ENCODE data around the gene AFAP1L1.

The AFAP1L1 gene

GRCh38 chr5:149323621-149324205 lies 52.1 kb downstream of the AFAP1L1 start:
- Histone ChIP-seq H3K4me2 (no peak overlapping the region), H3K36me3 (peaks cover 5% of the 10 kb centered on the region), H3K4me1 (no peaks in the 10 kb centered on the region), H3K27me3 (no peaks in the 10 kb centered on the region), H3K4me3 (no peak overlapping the region), H3K9me3 (no peaks in the 10 kb centered on the region), H4K20me1 (no peaks in the 10 kb centered on the region), H3K27ac (no peak overlapping the region), H3K9ac (no peak overlapping the region)
- TF ChIP-seq Cebpa-rat (IDR thresholded peaks at IDR 0.05) = no peak

- Histone ChIP-seq H4K20me1 (no peaks in the 10 kb centered on the region), H3K4me2 (no peak overlapping the region), H3K9ac (no peak overlapping the region), H3K4me3 (no peak overlapping the region), H3K27ac (no peak overlapping the region), H3K4me1 (no peaks in the 10 kb centered on the region), H3K27me3 (no peaks in the 10 kb centered on the region), H3K9me3 (no peaks in the 10 kb centered on the region), H3K36me3 (peaks cover 5% of the 10 kb centered on the region)
- TF ChIP-seq Cebpa-rat (IDR thresholded peaks at IDR 0.05) = no peak
Observed at GRCh38 chr5:149324641-149325040, 53.0 kb downstream of the AFAP1L1 start.

- Histone ChIP-seq H3K4me1 (no peaks in the 10 kb centered on the region), H3K9me3 (no peaks in the 10 kb centered on the region), H3K4me2 (no peak overlapping the region), H3K9ac (no peak overlapping the region), H3K4me3 (no peak overlapping the region), H3K27ac (no peak overlapping the region), H4K20me1 (no peaks in the 10 kb centered on the region), H3K27me3 (no peaks in the 10 kb centered on the region), H3K36me3 (peaks cover 5% of the 10 kb centered on the region)
- TF ChIP-seq Cebpa-rat (IDR thresholded peaks at IDR 0.05) = no peak
Observed at GRCh38 chr5:149325166-149325735, 53.6 kb downstream of the AFAP1L1 start.

- Histone ChIP-seq H3K9ac (no peak overlapping the region), H3K4me1 (no peaks in the 10 kb centered on the region), H3K27ac (no peak overlapping the region)
Observed at GRCh38 chr5:149325894-149326293, 54.2 kb downstream of the AFAP1L1 start.

GRCh38 chr5:149326611-149327010 lies 55.0 kb downstream of the AFAP1L1 start:
- Histone ChIP-seq H4K20me1 (no peaks in the 10 kb centered on the region), H3K9ac (no peak overlapping the region), H3K4me2 (no peak overlapping the region), H3K4me1 (no peaks in the 10 kb centered on the region), H3K27me3 (no peaks in the 10 kb centered on the region), H3K4me3 (no peak overlapping the region), H3K36me3 (peaks cover 5% of the 10 kb centered on the region), H3K27ac (no peak overlapping the region), H3K9me3 (no peaks in the 10 kb centered on the region)
- no peak for TF ChIP-seq Cebpa-rat (IDR thresholded peaks at IDR 0.05)

More at GRCh38 chr5:149325894-149326293, 54.2 kb downstream of the AFAP1L1 start:
- H3K4me3 ChIP-seq = no peak overlapping the region
- no peaks in the 10 kb centered on the region for H3K9me3 ChIP-seq
- H4K20me1 ChIP-seq = no peaks in the 10 kb centered on the region
- no peak overlapping the region for H3K4me2 ChIP-seq
- TF ChIP-seq Cebpa-rat (IDR thresholded peaks at IDR 0.05) = no peak
- H3K27me3 ChIP-seq = no peaks in the 10 kb centered on the region
- peaks cover 5% of the 10 kb centered on the region for H3K36me3 ChIP-seq

GRCh38 chr5:149328177-149328576 lies 56.5 kb downstream of the AFAP1L1 start:
- H3K9ac ChIP-seq = no peak overlapping the region
- no peaks in the 10 kb centered on the region for H3K27me3 ChIP-seq
- TF ChIP-seq Cebpa-rat (IDR thresholded peaks at IDR 0.05) = no peak
- H4K20me1 ChIP-seq = no peaks in the 10 kb centered on the region
- H3K4me1 ChIP-seq = peaks cover 9% of the 10 kb centered on the region
- no peak overlapping the region for H3K27ac ChIP-seq
- H3K4me3 ChIP-seq = no peak overlapping the region
- H3K36me3 ChIP-seq = peaks cover 9% of the 10 kb centered on the region
- H3K9me3 ChIP-seq = no peaks in the 10 kb centered on the region
- no peak overlapping the region for H3K4me2 ChIP-seq

GRCh38 chr5:149333711-149334443 lies 62.2 kb downstream of the AFAP1L1 start:
- Histone ChIP-seq H4K20me1 (no peaks in the 10 kb centered on the region), H3K4me3 (no peak overlapping the region), H3K27ac (no peak overlapping the region), H3K4me2 (peak overlapping the region; percentile 42; the same call in 1 of the 2 replicates), H3K9me3 (no peaks in the 10 kb centered on the region), H3K27me3 (no peaks in the 10 kb centered on the region), H3K36me3 (peaks cover 13% of the 10 kb centered on the region; the same call in 1 of the 2 replicates), H3K4me1 (peaks cover 38% of the 10 kb centered on the region), H3K9ac (no peak overlapping the region)
- TF ChIP-seq Cebpa-rat (IDR thresholded peaks at IDR 0.05) = no peak

GRCh38 chr5:149337736-149338135 lies 66.1 kb downstream of the AFAP1L1 start:
- peak overlapping the region; percentile 21; the same call in 1 of the 2 replicates for H3K9ac ChIP-seq
- no peak for TF ChIP-seq Cebpa-rat (IDR thresholded peaks at IDR 0.05)
- H3K4me2 ChIP-seq = peak overlapping the region; percentile 74

GRCh38 chr5:149338364-149338763 lies 66.7 kb downstream of the AFAP1L1 start:
- H3K4me2 ChIP-seq = peak overlapping the region; percentile 74
- H3K9ac ChIP-seq = peak overlapping the region; percentile 21; the same call in 1 of the 2 replicates
- H4K20me1 ChIP-seq = no peaks in the 10 kb centered on the region
- peaks cover 8% of the 10 kb centered on the region; the same call in 1 of the 2 replicates for H3K36me3 ChIP-seq
- no peaks in the 10 kb centered on the region for H3K9me3 ChIP-seq
- TF ChIP-seq Cebpa-rat (IDR thresholded peaks at IDR 0.05) = no peak
- no peaks in the 10 kb centered on the region for H3K27me3 ChIP-seq
- peaks cover 40% of the 10 kb centered on the region for H3K4me1 ChIP-seq
- H3K27ac ChIP-seq = peak overlapping the region; percentile 61
- peak overlapping the region; percentile 34; the same call in 1 of the 2 replicates for H3K4me3 ChIP-seq

More at GRCh38 chr5:149337736-149338135, 66.1 kb downstream of the AFAP1L1 start:
- peaks cover 40% of the 10 kb centered on the region for H3K4me1 ChIP-seq
- H3K9me3 ChIP-seq = no peaks in the 10 kb centered on the region
- no peaks in the 10 kb centered on the region for H4K20me1 ChIP-seq
- H3K4me3 ChIP-seq = peak overlapping the region; percentile 34; the same call in 1 of the 2 replicates
- H3K27me3 ChIP-seq = no peaks in the 10 kb centered on the region
- peak overlapping the region; percentile 61 for H3K27ac ChIP-seq
- peaks cover 15% of the 10 kb centered on the region; the same call in 1 of the 2 replicates for H3K36me3 ChIP-seq

- Histone ChIP-seq H3K9ac (no peak overlapping the region), H3K4me3 (no peak overlapping the region), H3K4me2 (no peak overlapping the region), H3K9me3 (no peaks in the 10 kb centered on the region), H3K27ac (no peak overlapping the region), H3K4me1 (peaks cover 50% of the 10 kb centered on the region), H4K20me1 (no peaks in the 10 kb centered on the region), H3K36me3 (peaks cover 6% of the 10 kb centered on the region; the same call in 1 of the 2 replicates), H3K27me3 (no peaks in the 10 kb centered on the region)
- no peak for TF ChIP-seq Cebpa-rat (IDR thresholded peaks at IDR 0.05)
Observed at GRCh38 chr5:149340920-149341319, 69.3 kb downstream of the AFAP1L1 start.

Measured in BLaER1 (cell line).